Esophagus squamous epithelium (tissue), 5 donors: ENCODE data around the gene CYSTM1. TPM values are rescaled to one million over a fixed set of nuclear protein-coding genes. Genes with fewer than 3 reads are reported as not detected.
A peak's percentile ranks its signal among the peaks of the same experiment; 100 is the strongest.

Experiments
- DNase-seq: peaks from one replicate; lab custom pipeline; 2025; lab: John Stamatoyannopoulos, UW
- H3K27ac ChIP-seq, 4 donors: fragments of 200-600 bp; sonication (generic); one replicate each; pipeline ENCODE4 v1.5.1; 2016 to 2019; ENCODE audit warnings: mild to moderate bottlenecking in 1 of 4
- H3K27me3 ChIP-seq, 4 donors: fragments of 200-600 bp; sonication (generic); 1 replicate in 3 of 4; 2 replicates in 1 of 4; pipeline versions ENCODE4 v1.5.1 to v1.6.0; 2017 to 2021; ENCODE audit warnings: antibody characterized with exemption in 1 of 4
- H3K36me3 ChIP-seq, 3 donors: fragments of 200-600 bp; sonication (generic); one replicate each; pipeline ENCODE4 v1.5.1; 2016 to 2019
- H3K4me1 ChIP-seq, 3 donors: fragments of 200-600 bp; sonication (generic); one replicate each; pipeline ENCODE4 v1.5.1; 2017 to 2019
- H3K4me3 ChIP-seq, 4 donors: fragments of 200-600 bp; sonication (generic); 1 replicate in 3 of 4; 2 replicates in 1 of 4; pipeline ENCODE4 v1.5.1; 2016 to 2019; ENCODE audit warnings: mild to moderate bottlenecking in 2 of 4, moderate library complexity in 1 of 4
- H3K9me3 ChIP-seq, 3 donors: fragments of 200-600 bp; sonication (generic); one replicate each; pipeline ENCODE4 v1.5.1; 2016 to 2019
- POLR2A ChIP-seq, 4 donors: fragments of 450-650 bp; IDR thresholded peaks; one replicate each; pipeline ENCODE4 v1.6.1; 2017; ENCODE audit warnings: antibody characterized with exemption in 4 of 4, mild to moderate bottlenecking in 4 of 4, moderate library complexity in 3 of 4
- WGBS, 2 donors: methylation state at CpG; one replicate each; pipeline ENCODE4 v1.1.5; 2018; 5-methylcytosine and 5-hydroxymethylcytosine counted together
- intact Hi-C: fragments of 100-400 bp; cut with DNase I; formaldehyde crosslinking; loops from one replicate; pipeline ENCODE4 v1.15.0; 2022
- total RNA-seq, 4 donors: library from RNA; depleted of rRNA; stranded (reverse); fragments of >200 nt; gene quantifications; one replicate each; pipeline ENCODE4 v1.1.0, GENCODE V29; 2016
- TF ChIP-seq, protein P1 (sequence below), 6 experiments: fragments of 450-650 bp in 4 of 6; fragments of 200-600 bp in 2 of 6; sonication (generic) in 2 of 6; IDR thresholded peaks; one replicate each; pipeline ENCODE4 v1.5.1; 2016 to 2019; ENCODE audit warnings: antibody characterized with exemption in 6 of 6, mild to moderate bottlenecking in 4 of 6, moderate library complexity in 4 of 6
- donor health status: DM: yes; HTN: yes; CAD: no.

CYSTM1 gene
- total RNA-seq, 4 donors from 2014 or later = 2.6 to 22.5 (median 12.8) TPM

DNA sequence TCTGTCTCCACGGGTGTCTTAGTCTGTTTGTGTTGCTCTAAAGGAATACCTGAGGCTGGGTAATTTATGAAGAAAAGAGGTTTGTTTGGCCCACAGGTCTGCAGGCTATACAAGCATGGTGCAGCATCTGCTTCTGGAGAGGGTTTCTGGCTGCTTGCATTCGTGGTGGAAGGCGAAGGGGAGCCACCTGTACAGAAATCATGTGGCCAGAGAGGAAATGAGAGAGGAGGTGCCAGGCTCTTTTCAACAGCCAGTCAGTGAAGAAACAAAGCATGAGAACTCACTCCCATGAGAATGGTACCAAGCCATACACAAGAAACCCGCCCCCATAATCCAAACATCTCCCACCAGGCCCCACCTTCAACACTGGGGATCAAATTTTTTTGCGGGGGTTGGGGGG lies 74.5 kb downstream of the CYSTM1 start:
- TF ChIP-seq POLR2A (IDR thresholded peaks at IDR 0.05) = no peak
- TF ChIP-seq, protein P1, sequence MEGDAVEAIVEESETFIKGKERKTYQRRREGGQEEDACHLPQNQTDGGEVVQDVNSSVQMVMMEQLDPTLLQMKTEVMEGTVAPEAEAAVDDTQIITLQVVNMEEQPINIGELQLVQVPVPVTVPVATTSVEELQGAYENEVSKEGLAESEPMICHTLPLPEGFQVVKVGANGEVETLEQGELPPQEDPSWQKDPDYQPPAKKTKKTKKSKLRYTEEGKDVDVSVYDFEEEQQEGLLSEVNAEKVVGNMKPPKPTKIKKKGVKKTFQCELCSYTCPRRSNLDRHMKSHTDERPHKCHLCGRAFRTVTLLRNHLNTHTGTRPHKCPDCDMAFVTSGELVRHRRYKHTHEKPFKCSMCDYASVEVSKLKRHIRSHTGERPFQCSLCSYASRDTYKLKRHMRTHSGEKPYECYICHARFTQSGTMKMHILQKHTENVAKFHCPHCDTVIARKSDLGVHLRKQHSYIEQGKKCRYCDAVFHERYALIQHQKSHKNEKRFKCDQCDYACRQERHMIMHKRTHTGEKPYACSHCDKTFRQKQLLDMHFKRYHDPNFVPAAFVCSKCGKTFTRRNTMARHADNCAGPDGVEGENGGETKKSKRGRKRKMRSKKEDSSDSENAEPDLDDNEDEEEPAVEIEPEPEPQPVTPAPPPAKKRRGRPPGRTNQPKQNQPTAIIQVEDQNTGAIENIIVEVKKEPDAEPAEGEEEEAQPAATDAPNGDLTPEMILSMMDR (IDR thresholded peaks at IDR 0.05) = no peak
- no peak overlapping the region for H3K4me3 ChIP-seq
- 77% methylated on average over 5 of the region's 5 CpGs for WGBS, 2 donors
- peaks cover 0 to 38% (median 8%) of the 10 kb centered on the region in 3 donors for H3K36me3 ChIP-seq
- DNase-seq = no peak
- peaks cover 15 to 57% (median 30%) of the 10 kb centered on the region in 3 donors for H3K4me1 ChIP-seq
- H3K27ac ChIP-seq = no peak overlapping the region
- no peaks in the 10 kb centered on the region for H3K9me3 ChIP-seq
- intact Hi-C loops = no loop called here
- H3K27me3 ChIP-seq = no peaks in the 10 kb centered on the region

DNA sequence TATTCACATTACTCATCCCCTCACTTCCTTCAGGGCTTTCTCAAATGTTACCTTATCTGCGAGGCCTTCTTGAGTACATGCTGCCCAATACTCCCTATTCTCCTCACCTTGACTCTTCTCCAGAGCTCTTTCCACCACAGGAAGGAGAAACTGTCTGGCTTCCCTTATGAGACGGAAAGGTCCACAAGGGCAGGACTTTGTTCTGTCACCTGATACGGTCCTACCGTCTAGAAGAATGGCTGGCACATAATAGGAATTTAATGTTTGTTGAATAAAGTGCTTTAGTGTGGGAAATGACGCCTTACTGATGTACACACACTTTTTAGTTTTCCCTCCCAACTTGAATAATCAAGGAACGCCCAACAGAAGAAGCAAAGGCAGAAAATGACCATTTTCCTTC lies 75.4 kb downstream of the CYSTM1 start:
- Histone ChIP-seq H3K9me3 (no peaks in the 10 kb centered on the region), H3K4me1 (peaks cover 16 to 50% (median 28%) of the 10 kb centered on the region in 3 donors), H3K27me3 (no peaks in the 10 kb centered on the region), H3K27ac (peak overlapping the region in 1 of 4 donors; percentile 4), H3K36me3 (peaks cover 0 to 31% (median 4%) of the 10 kb centered on the region in 3 donors), H3K4me3 (no peak overlapping the region)
- DNase-seq = no peak
- no peak for TF ChIP-seq POLR2A (IDR thresholded peaks at IDR 0.05)
- TF ChIP-seq, protein P1 (IDR thresholded peaks at IDR 0.05) = no peak
- 78 to 79% methylated on average over 6 of the region's 6 CpGs for WGBS, 2 donors
- intact Hi-C loops = no loop called here

DNA sequence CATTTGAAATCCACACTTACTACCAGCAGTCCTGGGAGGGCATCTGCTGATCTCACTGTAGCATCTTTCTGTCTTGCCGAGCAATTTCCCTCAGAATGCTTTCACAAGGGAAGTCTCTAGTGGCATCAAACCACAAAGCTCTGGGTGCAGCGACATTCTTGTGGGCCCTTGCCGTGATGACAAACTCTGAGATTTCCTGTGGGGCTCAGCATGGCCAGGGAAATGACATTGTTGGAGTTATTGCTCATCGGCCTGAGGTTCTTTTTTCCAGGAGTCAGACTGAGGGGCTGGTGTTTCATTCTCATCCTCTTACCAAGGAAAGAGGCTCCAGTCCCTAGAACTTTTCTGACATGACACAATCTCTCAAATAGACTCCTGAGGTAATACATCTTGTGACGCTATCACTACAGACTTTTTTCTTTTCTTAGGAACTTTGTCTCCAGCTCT lies 76.6 kb downstream of the CYSTM1 start:
- intact Hi-C loops = no loop called here
- H3K27ac ChIP-seq = no peak overlapping the region
- TF ChIP-seq POLR2A (IDR thresholded peaks at IDR 0.05) = no peak
- no peak overlapping the region for H3K4me3 ChIP-seq
- no peak for DNase-seq
- no peaks in the 10 kb centered on the region for H3K27me3 ChIP-seq
- 32 to 52% methylated on average over 2 to 5 of the region's 5 CpGs for WGBS, 2 donors
- H3K4me1 ChIP-seq = peaks cover 7 to 39% (median 17%) of the 10 kb centered on the region in 3 donors
- H3K36me3 ChIP-seq = peaks cover 0 to 20% (median 0%) of the 10 kb centered on the region in 3 donors
- no peaks in the 10 kb centered on the region for H3K9me3 ChIP-seq

DNA sequence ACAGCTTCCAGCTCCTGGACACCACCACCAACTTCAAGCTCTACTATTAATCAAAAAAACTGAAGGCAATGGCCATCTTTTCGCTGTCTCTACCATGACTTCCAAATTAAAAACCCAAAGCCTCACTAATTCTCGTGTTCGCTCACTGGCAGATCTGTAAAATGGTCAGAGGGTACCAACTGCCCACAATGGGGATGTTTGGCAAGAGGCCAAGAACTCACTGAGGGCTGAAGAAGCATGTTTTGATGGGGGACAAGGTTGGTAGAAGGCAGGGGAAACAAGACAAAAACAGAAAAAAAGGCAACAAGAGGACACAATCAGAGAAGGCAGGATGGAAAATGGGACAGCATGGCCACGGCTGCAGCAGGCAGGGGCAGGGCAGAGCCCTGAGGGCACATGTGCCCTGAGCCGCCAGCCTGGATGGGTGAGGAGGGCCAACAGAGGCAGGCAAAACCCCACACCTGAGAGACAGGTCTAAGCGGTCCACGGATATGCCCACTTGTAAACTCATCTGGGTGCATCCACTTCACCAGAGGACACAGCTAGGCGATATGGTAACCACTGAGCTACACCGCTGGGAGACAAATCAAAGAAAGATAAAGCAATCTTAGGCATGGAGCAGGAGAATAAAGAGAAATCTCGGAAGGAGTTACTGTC lies 77.6 kb downstream of the CYSTM1 start:
- no peak overlapping the region for H3K4me3 ChIP-seq
- peaks cover 7 to 36% (median 16%) of the 10 kb centered on the region in 3 donors for H3K4me1 ChIP-seq
- no peak overlapping the region for H3K27ac ChIP-seq
- peaks cover 0 to 21% (median 0%) of the 10 kb centered on the region in 3 donors for H3K36me3 ChIP-seq
- intact Hi-C loops = no loop called here
- no peak for DNase-seq
- WGBS, 2 donors = 76 to 96% methylated on average over 9 to 10 of the region's 10 CpGs
- TF ChIP-seq, protein P1 (IDR thresholded peaks at IDR 0.05) = no peak
- TF ChIP-seq POLR2A (IDR thresholded peaks at IDR 0.05) = no peak
- no peaks in the 10 kb centered on the region for H3K27me3 ChIP-seq
- no peaks in the 10 kb centered on the region for H3K9me3 ChIP-seq

DNA sequence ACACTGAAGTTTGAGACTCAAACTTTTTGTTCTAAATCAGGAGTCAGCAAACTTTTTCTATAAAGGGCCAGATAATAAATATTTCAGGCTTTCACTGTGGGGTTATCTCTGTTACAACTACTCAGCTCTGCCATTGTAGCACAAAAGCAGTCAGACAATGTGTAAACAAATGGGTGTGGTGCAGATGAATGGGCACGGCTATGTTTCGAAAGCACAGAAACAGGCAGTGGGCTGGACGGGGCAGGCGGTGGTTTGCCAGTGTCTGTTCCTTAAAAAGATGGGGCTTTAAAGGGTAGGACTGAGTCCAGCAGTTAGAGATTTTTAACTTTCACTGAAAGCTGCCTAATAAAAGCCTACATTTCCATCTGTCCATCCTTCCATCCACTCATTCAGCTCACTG lies 79.0 kb downstream of the CYSTM1 start:
- H3K4me3 ChIP-seq = no peak overlapping the region
- H3K36me3 ChIP-seq = peaks cover 0 to 31% (median 0%) of the 10 kb centered on the region in 3 donors
- peaks cover 7 to 36% (median 16%) of the 10 kb centered on the region in 3 donors for H3K4me1 ChIP-seq
- WGBS, 2 donors = 5 to 21% methylated on average over 4 of the region's 4 CpGs
- H3K27ac ChIP-seq = peak overlapping the region; percentile 6 to 47 (median 18)
- no peaks in the 10 kb centered on the region for H3K27me3 ChIP-seq
- TF ChIP-seq, protein P1 (IDR thresholded peaks at IDR 0.05) = no peak
- TF ChIP-seq POLR2A (IDR thresholded peaks at IDR 0.05) = no peak
- no peak for DNase-seq
- H3K9me3 ChIP-seq = no peaks in the 10 kb centered on the region
- intact Hi-C loops = no loop called here
